DMS153 treated with DMSO at 0.1 percent for 48 hours (cell line): Measurements from ENCODE around the gene SLC23A2.

Experiments used
- DNase-seq: peaks from one replicate; lab custom pipeline; 2025; ENCODE audit not compliant: unreplicated experiment; lab: John Stamatoyannopoulos, UW

SLC23A2 gene

GRCh38 chr20:4819901-4820300 is 181.4 kb downstream of the SLC23A2 start:
- DNase-seq: no peak

GRCh38 chr20:4817230-4817671 is 184.1 kb downstream of the SLC23A2 start:
- DNase-seq: no peak

- no peak for DNase-seq
Observed at GRCh38 chr20:4815628-4816027, 185.7 kb downstream of the SLC23A2 start.

GRCh38 chr20:4814696-4815252 is 186.5 kb downstream of the SLC23A2 start:
- no peak for DNase-seq

GRCh38 chr20:4813863-4814695 is 187.2 kb downstream of the SLC23A2 start:
- no peak for DNase-seq

- no peak for DNase-seq
Observed at GRCh38 chr20:4813076-4813862, 188.0 kb downstream of the SLC23A2 start.

GRCh38 chr20:4812641-4813075 is 188.7 kb downstream of the SLC23A2 start:
- DNase-seq: no peak

GRCh38 chr20:4812216-4812615 is 189.1 kb downstream of the SLC23A2 start:
- no peak for DNase-seq

- DNase-seq: no peak
Observed at GRCh38 chr20:4811661-4812181, 189.6 kb downstream of the SLC23A2 start.

GRCh38 chr20:4811257-4811656 is 190.1 kb downstream of the SLC23A2 start:
- DNase-seq: no peak

- DNase-seq: no peak
Observed at GRCh38 chr20:4810426-4811019, 190.8 kb downstream of the SLC23A2 start.

- DNase-seq: no peak
Observed at GRCh38 chr20:4809707-4810106, 191.6 kb downstream of the SLC23A2 start.

GRCh38 chr20:4808872-4809271 is 192.4 kb downstream of the SLC23A2 start:
- no peak for DNase-seq

- no peak for DNase-seq
Observed at GRCh38 chr20:4805663-4806449, 195.5 kb downstream of the SLC23A2 start.

GRCh38 chr20:4802527-4802926 is 198.8 kb downstream of the SLC23A2 start:
- DNase-seq: no peak
